HL-60 (cell line): ENCODE results near the gene PGA4.
"Not testable (repeated sequence)": the region's sequence is repeated elsewhere in the genome, so short reads cannot be mapped to it uniquely, and the experiment has no call there.

Experiments used
- DNase-seq, 2 experiments: peaks; one replicate each; pipeline ENCODE4 v3.0.0-alpha.2; 2010 to 2020; ENCODE audit warnings: low read depth in 1 of 2, low spot score in 1 of 2
- H3K27ac ChIP-seq: fragments of 250-450 bp; sonication (Bioruptor Pico); replicated peaks from 2 replicates; pipeline ENCODE4 v1.5.1; 2020; ENCODE audit warnings: mild to moderate bottlenecking, moderate library complexity
- H3K27me3 ChIP-seq: fragments of 250-450 bp; sonication (Bioruptor Pico); 2 replicates; pipeline ENCODE4 v1.5.1; 2021; ENCODE audit warnings: mild to moderate bottlenecking, moderate library complexity; ENCODE audit not compliant: insufficient read depth, poor library complexity, severe bottlenecking
- H3K4me3 ChIP-seq: replicated peaks from 2 replicates; pipeline ENCODE4 v1.5.1; 2011; ENCODE audit warnings: mild to moderate bottlenecking, control low read depth, low read length; ENCODE audit not compliant: insufficient read depth

Gene PGA4

DNA sequence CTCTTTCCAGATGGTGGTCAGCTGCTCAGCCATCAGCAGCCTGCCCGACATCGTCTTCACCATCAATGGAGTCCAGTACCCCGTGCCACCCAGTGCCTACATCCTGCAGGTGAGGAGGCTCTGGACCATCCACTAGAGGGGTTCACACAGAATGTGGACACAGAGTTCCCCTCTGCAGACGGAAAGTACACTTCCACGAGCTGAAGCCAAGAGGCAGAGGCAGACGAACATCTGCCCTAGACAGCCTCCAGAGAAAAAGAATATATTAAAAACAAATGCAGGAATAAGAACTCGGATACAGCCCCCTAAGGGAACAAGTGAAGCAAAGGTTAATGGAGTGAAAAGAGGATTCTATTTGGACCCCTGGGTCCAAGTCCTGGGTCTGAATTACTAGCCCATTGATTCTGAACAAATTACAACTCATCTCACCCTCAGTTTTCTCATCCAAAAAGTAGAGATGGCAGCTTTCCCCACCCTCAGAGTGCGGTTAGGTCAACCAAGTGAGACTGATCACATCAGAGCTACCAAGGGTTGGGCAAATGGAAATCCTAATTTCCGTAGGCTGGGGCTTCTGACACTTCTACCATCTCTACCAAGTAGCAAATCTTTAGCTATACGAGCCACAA lies 10.7 kb upstream of the PGA4 start:
- H3K4me3 ChIP-seq, H3K27ac ChIP-seq, H3K27me3 ChIP-seq, DNase-seq: not testable (repeated sequence)

DNA sequence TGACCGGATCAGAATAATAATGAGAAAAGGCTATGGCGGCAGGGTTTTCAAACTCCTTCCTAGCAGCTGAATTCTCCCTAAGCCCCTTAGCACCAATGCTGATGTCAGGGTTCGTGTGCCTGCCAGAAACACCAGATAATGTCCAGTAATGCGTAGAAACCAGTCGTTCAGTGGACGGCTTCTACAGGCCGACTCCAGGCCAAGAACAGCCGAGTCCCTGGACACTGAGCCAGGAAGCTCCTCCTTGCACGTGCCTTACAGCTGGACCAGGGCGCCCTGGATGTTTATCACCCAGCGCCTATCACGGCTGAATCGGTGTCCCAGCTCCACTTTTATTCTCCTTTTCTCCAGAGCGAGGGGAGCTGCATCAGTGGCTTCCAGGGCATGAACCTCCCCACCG lies 9.9 kb upstream of the PGA4 start:
- H3K27ac ChIP-seq, H3K27me3 ChIP-seq, DNase-seq, H3K4me3 ChIP-seq: not testable (repeated sequence)

DNA sequence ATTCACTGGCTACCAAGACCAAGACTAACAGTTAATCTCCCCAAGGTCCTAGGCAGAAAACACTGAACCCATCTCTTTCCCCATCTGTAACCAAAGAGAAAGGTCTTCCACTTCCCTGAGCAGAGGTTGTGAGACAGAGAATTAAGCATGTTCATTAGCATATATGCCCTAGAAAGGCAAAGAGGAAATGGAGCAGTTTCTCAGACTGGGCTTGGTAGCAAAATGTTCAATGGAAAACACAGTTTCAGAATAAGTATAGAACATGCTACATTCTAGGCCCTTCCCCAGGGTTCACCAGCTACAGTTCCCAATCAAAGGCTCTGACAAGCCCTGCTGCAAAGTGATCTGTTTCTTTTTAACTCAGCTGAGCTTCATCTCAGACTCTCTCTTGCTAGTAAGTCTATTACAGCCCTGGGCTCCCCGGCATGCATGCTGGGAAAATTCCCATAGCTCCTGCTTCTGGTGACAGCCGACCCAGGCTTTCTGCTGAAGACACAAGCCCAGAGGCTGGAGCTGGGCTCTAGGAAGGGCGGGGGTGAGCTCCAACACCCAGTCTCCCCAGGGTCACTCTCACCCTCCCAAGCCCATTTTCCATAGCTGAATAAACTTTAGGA lies 8.3 kb upstream of the PGA4 start:
- DNase-seq, H3K27ac ChIP-seq, H3K4me3 ChIP-seq, H3K27me3 ChIP-seq: not testable (repeated sequence)

DNA sequence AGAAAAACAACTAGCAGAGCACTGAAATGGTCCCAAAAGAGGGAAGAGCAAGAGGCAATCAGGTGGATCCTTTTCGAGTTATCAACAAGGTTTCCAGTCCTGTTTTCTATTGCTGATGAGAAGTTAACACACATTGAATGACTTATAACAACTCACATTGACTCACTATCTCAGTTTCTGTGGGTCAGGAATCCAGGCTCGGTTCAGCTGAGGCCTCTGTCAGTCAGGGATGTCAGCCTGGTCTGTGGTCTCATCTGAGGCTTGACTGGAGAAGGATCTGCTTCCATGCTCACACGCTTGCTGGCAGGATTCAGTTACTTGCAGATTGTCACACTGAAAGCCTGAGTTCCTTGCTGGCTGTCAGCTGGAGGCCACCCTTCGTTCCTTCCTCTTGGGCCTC lies 3.8 kb upstream of the PGA4 start:
- H3K27ac ChIP-seq, H3K27me3 ChIP-seq, DNase-seq, H3K4me3 ChIP-seq: not testable (repeated sequence)

DNA sequence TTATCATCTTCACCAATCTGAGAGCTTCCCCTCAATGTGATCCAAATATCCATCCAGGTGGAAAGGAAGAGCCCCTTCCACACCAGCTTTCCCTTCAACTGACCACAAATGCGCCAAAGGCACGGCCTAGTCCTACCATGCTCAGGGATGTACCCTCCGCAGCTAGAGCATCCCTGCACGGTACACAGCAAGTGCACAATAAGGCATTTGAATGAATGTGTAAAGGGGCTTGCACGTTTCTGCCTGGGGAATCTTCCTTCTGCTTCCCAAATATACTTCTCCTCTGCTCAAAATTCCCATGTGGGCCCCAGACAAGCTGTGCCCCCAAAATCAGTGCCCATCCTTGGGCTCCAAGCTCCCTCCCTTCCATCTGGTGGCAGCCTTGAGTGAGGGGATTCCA lies 3.1 kb upstream of the PGA4 start:
- not testable (repeated sequence) for DNase-seq, H3K27me3 ChIP-seq, H3K27ac ChIP-seq, H3K4me3 ChIP-seq

DNA sequence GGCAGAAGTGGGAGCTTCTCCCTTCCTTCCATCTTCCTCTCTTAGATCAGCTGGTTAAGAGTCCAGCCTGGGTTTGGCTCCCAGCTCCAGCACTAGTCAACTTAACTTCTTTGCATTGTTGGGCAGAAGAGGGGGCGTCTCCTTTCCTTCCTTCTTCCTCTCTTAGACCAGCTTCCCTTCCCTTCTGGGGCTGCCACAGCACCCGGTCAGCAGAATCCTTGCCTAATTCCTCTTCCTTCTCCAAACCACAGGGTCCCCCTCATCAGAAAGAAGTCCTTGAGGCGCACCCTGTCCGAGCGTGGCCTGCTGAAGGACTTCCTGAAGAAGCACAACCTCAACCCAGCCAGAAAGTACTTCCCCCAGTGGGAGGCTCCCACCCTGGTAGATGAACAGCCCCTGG lies 545 bp downstream of the PGA4 start:
- DNase-seq, H3K27ac ChIP-seq, H3K4me3 ChIP-seq, H3K27me3 ChIP-seq: not testable (repeated sequence)

DNA sequence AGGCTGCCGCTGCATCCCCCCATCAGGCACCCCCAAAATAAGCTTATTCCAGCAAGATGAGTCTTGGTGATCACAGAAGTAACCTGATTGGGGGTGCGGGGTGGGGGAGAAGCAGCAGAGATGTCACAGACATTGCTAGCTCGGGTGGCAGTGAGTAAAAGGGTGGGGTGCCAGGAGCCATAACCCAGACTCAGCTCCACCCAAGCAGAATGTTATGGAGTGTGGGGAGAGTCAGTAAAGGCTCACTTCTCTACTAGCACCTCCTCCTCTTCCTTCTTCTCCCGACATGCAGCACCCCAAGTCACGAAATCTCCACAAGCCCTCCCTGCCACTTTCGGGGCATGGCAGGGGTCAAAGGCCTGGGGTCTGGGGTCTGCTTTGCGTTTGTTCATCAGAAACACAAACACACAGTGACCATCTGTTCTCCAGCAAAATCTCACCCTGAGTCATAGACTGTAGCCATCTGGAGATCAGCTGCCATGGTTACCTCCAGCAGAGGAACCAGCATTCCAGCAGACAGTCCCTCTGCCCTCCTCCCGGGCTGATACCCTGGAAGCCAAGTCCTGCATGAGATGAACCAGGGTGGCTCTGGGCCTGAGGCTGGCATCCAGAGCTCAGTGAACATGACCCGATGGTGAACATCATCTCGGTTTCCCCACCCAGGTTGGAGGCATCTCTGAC lies 4.5 kb downstream of the PGA4 start:
- not testable (repeated sequence) for DNase-seq, H3K4me3 ChIP-seq, H3K27me3 ChIP-seq, H3K27ac ChIP-seq

DNA sequence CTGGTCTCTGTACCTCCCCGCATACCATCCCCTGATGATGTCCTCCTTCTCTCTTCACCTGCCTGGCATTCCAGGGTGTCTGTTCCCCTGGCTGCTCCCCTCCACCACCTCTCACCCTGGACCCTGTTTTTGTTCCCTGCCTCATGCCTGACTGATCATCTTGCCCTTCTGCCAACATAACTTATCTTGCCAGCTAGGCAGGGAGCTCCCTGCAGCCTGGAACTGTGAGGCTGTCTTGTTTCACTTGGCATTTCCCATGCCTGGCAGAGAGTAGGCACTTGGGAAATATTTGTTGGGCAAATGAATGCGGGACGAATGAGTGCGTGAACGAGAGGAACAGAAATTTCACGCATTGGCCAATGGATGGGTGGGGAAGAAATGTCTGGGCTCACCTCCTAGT lies 7.3 kb downstream of the PGA4 start:
- not testable (repeated sequence) for H3K4me3 ChIP-seq, DNase-seq, H3K27ac ChIP-seq, H3K27me3 ChIP-seq

DNA sequence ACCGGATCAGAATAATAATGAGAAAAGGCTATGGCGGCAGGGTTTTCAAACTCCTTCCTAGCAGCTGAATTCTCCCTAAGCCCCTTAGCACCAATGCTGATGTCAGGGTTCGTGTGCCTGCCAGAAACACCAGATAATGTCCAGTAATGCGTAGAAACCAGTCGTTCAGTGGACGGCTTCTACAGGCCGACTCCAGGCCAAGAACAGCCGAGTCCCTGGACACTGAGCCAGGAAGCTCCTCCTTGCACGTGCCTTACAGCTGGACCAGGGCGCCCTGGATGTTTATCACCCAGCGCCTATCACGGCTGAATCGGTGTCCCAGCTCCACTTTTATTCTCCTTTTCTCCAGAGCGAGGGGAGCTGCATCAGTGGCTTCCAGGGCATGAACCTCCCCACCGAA lies 8.9 kb downstream of the PGA4 start:
- H3K4me3 ChIP-seq, H3K27me3 ChIP-seq: not testable (repeated sequence)

DNA sequence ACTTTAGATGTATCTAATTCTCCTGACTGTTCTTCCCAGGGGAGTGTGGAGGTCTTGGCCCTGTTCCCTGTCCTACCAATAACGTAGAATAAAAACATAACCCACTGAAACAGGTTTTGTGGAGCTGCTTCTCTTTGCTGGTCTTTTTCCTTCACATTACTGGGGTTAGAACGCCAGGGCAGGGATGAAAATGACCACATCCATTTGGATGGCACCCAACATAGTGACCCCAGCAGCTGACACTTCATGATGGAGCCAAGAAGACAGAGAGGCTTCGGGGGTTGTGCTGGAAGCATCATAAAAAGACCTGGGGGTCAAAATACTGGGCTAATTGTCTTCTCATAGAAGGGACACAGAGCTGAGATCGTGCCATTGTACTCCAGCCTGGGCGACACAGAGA lies 9.4 kb downstream of the PGA4 start:
- not testable (repeated sequence) for H3K27me3 ChIP-seq, H3K27ac ChIP-seq, DNase-seq, H3K4me3 ChIP-seq

More for the DNA sequence above, 8.9 kb downstream of the PGA4 start:
- not testable (repeated sequence) for H3K27ac ChIP-seq, DNase-seq

DNA sequence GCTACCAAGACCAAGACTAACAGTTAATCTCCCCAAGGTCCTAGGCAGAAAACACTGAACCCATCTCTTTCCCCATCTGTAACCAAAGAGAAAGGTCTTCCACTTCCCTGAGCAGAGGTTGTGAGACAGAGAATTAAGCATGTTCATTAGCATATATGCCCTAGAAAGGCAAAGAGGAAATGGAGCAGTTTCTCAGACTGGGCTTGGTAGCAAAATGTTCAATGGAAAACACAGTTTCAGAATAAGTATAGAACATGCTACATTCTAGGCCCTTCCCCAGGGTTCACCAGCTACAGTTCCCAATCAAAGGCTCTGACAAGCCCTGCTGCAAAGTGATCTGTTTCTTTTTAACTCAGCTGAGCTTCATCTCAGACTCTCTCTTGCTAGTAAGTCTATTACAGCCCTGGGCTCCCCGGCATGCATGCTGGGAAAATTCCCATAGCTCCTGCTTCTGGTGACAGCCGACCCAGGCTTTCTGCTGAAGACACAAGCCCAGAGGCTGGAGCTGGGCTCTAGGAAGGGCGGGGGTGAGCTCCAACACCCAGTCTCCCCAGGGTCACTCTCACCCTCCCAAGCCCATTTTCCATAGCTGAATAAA lies 10.5 kb downstream of the PGA4 start:
- not testable (repeated sequence) for H3K27ac ChIP-seq, DNase-seq, H3K4me3 ChIP-seq, H3K27me3 ChIP-seq

DNA sequence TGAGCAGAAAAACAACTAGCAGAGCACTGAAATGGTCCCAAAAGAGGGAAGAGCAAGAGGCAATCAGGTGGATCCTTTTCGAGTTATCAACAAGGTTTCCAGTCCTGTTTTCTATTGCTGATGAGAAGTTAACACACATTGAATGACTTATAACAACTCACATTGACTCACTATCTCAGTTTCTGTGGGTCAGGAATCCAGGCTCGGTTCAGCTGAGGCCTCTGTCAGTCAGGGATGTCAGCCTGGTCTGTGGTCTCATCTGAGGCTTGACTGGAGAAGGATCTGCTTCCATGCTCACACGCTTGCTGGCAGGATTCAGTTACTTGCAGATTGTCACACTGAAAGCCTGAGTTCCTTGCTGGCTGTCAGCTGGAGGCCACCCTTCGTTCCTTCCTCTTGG lies 15.0 kb downstream of the PGA4 start:
- H3K27me3 ChIP-seq, H3K4me3 ChIP-seq: not testable (repeated sequence)

DNA sequence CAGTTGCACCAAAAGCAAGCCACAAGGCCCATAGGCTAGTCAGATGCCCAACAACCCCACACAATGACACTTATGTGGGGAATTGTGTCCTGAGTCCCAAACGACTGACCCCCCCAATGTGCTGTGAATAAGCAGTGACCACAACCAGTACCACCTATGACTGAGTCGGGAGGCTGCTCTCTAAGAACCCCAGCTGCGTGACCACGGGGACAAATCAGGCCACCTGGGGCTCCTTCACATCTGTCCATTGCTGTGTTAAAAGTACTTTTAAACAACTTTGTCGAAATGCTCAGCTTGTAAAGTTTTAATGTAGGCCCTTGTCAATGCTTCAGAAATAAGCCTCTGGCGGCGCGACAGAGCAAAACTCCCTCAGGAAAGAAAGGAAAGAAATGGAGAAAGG lies 18.1 kb downstream of the PGA4 start:
- not testable (repeated sequence) for H3K27ac ChIP-seq, DNase-seq, H3K27me3 ChIP-seq, H3K4me3 ChIP-seq

More for the DNA sequence above, 15.0 kb downstream of the PGA4 start:
- not testable (repeated sequence) for H3K27ac ChIP-seq, DNase-seq

DNA sequence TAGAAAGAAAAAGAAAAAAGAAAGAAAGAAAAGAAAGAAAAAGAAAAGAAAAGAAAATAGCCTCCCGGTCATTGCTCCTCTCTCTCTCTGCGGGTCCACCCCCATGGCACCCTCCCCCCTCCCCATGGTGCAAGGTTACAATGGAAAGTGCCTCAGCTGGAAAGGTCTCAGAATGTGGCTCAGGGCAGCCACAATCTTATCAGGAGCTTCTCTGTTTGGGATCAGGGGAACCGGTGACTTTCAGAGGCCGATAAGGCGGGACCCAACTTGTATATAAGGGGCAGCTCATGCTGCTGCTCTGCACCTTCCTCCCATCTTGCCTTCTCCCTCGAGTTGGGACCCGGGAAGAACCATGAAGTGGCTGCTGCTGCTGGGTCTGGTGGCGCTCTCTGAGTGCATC lies 18.7 kb downstream of the PGA4 start, which contains the start of gene PGA5:
PGA5 (plus strand) TSS at position 301 of the 400 bp plus-strand sequence; CDS start at position 353, 52 bp downstream.
- H3K27me3 ChIP-seq, H3K4me3 ChIP-seq, H3K27ac ChIP-seq, DNase-seq: not testable (repeated sequence)

DNA sequence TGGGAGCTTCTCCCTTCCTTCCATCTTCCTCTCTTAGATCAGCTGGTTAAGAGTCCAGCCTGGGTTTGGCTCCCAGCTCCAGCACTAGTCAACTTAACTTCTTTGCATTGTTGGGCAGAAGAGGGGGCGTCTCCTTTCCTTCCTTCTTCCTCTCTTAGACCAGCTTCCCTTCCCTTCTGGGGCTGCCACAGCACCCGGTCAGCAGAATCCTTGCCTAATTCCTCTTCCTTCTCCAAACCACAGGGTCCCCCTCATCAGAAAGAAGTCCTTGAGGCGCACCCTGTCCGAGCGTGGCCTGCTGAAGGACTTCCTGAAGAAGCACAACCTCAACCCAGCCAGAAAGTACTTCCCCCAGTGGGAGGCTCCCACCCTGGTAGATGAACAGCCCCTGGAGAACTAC lies 19.4 kb downstream of the PGA4 start:
- DNase-seq, H3K27me3 ChIP-seq, H3K27ac ChIP-seq: not testable (repeated sequence)

More for the DNA sequence above, 19.4 kb downstream of the PGA4 start:
- not testable (repeated sequence) for H3K4me3 ChIP-seq
